Kidney epithelial cell (primary cell): ENCODE results near the gene WHRN. TPM values are rescaled to one million over a fixed set of nuclear protein-coding genes. Genes with fewer than 3 reads are reported as not detected.

Experiments
- DNase-seq: peaks from one replicate; pipeline ENCODE4 v3.0.0-alpha.2; 2010; ENCODE audit warnings: low read depth
- H3K27me3 ChIP-seq: 2 replicates; pipeline ENCODE4 v1.6.0; 2011; ENCODE audit warnings: low read length; ENCODE audit not compliant: control insufficient read depth, insufficient read depth
- H3K36me3 ChIP-seq: 2 replicates; pipeline ENCODE4 v1.5.1; 2011; ENCODE audit warnings: low read length; ENCODE audit not compliant: control insufficient read depth, insufficient read depth
- H3K4me3 ChIP-seq: 2 replicates; pipeline ENCODE4 v1.5.1; 2011; ENCODE audit warnings: low read depth, mild to moderate bottlenecking, control low read depth, low read length
- total RNA-seq: library from RNA; depleted of rRNA; stranded (reverse); fragments of >200 nt; gene quantifications from 2 replicates; pipeline ENCODE4 v1.2.3, GENCODE V29; 2015
- TF ChIP-seq, protein P1 (sequence below): IDR thresholded peaks from 2 replicates; pipeline ENCODE4 v1.5.1; 2011; ENCODE audit warnings: mild to moderate bottlenecking, moderate library complexity, low read length, control low read depth, inconsistent platforms; ENCODE audit not compliant: insufficient read depth, poor library complexity, severe bottlenecking

Gene WHRN
- total RNA-seq, 1 donor from 2014 or later = 9.2 TPM

DNA sequence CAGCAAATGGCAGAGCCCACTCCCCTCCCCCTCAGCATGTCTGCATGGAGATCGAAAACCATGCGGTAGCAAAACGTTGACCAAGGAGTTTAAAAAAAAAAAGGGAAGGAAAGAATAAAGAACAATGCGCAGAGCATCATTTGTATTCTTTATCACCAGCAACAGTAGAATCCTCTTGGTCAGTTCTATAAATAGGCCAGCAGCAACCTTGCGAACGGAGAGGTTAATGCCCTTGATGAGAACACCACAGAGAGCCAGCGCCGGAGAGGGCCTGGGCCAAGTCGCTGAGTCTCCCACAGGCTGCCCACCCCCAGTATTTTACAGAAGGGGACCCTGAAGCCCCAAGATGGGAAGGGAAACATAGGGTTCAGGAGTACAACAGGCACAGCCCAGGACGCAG is 22.7 kb downstream of the WHRN start:
- DNase-seq = no peak
- TF ChIP-seq, protein P1, sequence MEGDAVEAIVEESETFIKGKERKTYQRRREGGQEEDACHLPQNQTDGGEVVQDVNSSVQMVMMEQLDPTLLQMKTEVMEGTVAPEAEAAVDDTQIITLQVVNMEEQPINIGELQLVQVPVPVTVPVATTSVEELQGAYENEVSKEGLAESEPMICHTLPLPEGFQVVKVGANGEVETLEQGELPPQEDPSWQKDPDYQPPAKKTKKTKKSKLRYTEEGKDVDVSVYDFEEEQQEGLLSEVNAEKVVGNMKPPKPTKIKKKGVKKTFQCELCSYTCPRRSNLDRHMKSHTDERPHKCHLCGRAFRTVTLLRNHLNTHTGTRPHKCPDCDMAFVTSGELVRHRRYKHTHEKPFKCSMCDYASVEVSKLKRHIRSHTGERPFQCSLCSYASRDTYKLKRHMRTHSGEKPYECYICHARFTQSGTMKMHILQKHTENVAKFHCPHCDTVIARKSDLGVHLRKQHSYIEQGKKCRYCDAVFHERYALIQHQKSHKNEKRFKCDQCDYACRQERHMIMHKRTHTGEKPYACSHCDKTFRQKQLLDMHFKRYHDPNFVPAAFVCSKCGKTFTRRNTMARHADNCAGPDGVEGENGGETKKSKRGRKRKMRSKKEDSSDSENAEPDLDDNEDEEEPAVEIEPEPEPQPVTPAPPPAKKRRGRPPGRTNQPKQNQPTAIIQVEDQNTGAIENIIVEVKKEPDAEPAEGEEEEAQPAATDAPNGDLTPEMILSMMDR = no peak
- Histone ChIP-seq H3K4me3 (no peak overlapping the region), H3K27me3 (no peaks in the 10 kb centered on the region), H3K36me3 (no peaks in the 10 kb centered on the region)

DNA sequence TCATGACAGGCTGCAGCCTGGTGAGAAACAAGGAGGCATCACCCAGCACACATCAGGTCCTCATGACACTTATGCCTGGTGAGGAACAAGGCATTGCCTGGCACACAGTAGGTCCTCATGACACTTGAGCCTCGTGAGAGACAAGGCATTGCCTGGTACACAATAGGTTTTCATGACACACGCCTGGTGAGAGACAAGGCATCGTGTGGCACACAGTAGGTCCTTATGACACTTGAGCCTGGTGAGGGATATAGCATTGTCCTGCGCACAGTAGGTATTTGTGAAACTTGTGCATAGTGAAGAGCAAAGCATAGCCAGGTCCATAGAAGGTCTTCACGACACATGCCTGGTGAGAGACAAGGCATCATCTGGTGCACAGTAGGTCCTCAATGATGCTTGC is 23.5 kb downstream of the WHRN start:
- TF ChIP-seq, protein P1 = no peak
- H3K27me3 ChIP-seq = no peaks in the 10 kb centered on the region
- no peaks in the 10 kb centered on the region for H3K36me3 ChIP-seq
- no peak for DNase-seq
- no peak overlapping the region for H3K4me3 ChIP-seq

DNA sequence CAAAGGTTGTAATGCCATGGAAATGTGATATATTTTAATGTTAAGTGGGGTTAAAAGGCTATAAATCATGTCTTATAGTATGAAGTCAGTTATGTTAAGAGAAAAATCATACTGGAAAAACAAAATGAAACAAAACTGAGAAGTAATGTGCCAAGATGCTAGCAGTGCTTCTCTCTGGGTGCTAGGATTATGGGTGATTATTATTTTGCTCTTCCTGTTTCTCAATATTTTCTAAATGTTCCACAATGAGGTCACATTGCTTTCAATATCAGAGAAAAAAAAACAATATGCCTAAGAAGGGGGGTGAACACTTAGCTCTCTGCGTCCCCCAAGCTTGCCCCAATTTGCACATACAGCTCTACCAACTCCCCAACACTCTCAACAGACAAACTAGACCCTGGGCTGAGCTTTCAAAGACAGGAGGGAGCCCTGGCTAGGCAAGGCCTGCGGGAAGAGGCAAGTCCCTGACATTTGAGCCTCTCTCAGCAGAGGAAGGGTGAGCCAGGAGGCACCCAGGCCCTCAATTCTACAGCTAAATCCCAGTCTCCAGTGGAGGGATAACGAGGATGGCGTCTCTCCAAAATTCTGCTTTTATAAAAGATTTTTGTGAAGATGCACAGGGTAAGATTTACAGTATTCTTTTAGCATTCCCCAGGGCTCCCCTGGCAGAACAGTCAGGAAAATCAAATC is 24.4 kb downstream of the WHRN start:
- DNase-seq = no peak
- no peaks in the 10 kb centered on the region for H3K36me3 ChIP-seq
- H3K27me3 ChIP-seq = no peaks in the 10 kb centered on the region
- TF ChIP-seq, protein P1 = no peak
- no peak overlapping the region for H3K4me3 ChIP-seq

DNA sequence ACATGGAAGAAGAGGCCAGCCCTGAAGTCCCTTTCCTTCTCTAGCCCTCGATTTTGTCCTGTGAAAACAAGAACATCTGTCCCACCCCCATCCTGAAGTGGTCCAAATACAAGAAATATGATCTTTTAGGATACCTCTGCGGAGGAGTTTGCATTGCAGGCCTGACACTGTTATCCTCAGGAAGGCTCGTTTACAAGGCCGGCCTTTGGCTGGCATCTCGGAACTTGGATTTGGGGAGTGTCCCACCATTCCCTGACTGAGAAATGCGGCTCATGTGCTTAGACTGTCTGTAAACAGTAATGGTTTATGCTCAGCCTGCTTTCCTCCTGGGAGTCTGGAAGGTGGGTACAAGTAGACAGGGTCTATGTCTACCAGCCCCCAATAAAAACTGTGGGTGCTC is 26.4 kb downstream of the WHRN start:
- TF ChIP-seq, protein P1 = no peak
- H3K4me3 ChIP-seq = no peak overlapping the region

DNA sequence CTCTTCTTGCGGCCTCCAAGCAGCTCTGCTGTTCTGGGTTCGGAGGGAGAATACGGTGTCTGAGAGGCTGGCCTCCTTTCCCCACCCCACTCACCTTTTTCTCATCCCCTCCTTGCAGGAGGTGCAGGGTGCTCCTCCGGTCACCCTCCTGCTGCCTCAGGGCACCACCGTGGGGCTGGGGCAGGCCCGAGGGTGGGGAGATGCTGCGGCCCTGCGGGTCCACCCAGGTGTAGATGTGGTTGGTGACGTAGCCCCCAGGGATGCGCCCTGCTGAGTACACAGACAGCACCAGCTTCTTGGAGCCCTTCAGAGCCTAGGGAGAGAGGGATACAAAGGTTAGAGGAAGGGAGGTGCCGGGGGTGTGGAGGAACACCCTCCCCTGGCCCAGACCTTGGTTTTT is 26.8 kb downstream of the WHRN start:
- H3K27me3 ChIP-seq = no peaks in the 10 kb centered on the region
- TF ChIP-seq, protein P1 = no peak
- no peaks in the 10 kb centered on the region for H3K36me3 ChIP-seq
- DNase-seq = no peak
- H3K4me3 ChIP-seq = no peak overlapping the region

More for the DNA sequence above, 26.4 kb downstream of the WHRN start:
- H3K36me3 ChIP-seq = no peaks in the 10 kb centered on the region
- no peaks in the 10 kb centered on the region for H3K27me3 ChIP-seq
- no peak for DNase-seq

DNA sequence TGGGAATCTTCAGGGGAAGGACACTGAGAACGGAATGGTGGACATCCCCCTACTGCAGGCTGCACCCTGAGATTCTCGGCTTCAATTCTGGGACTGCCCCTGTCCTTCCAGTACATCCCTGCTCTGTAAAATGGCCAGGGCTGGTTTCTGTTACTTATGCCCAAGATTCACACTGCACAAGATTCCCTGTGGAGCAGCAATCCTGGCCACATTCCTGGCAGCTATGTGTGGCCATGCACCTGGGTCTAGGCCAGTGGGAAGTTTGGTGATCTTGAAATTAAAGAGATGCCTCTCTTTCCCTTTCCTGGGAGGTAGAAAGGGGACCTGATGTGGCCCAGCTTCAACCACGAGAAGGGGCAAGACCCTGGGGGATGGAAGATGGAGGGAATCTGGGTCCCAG is 27.6 kb downstream of the WHRN start:
- TF ChIP-seq, protein P1 = no peak
- Histone ChIP-seq H3K36me3 (no peaks in the 10 kb centered on the region), H3K4me3 (no peak overlapping the region), H3K27me3 (no peaks in the 10 kb centered on the region)
- DNase-seq = no peak
